Lung (tissue), 4 donors: Measurements from ENCODE around the gene CAMK2N1. TPM values are rescaled to one million over a fixed set of nuclear protein-coding genes. Genes with fewer than 3 reads are reported as not detected.

Experiments used
- polyA plus RNA-seq, 2 donors: library from polyadenylated mRNA; stranded (reverse); fragments of 200-250 nt; gene quantifications; one replicate each; pipeline ENCODE4 v1.2.1, GENCODE V29; 2013
- total RNA-seq, 2 donors: library from RNA; depleted of rRNA in 1 of 2; stranded (reverse); fragments of >200 nt in 1 of 2; gene quantifications; one replicate each; pipeline ENCODE4 v1.2.1, GENCODE V29; 2014 to 2021
- donor health status: Bipolar disorder and iron deficiency.
- donor health status: healthy.
- donor health status: DM: yes; HTN: yes; CAD: no.

The CAMK2N1 gene
- total and polyA plus RNA-seq, 4 donors: 6.5 to 44.3 (median 28.3) TPM

Other genes with a start within 250 kb of the CAMK2N1 start
- under 1 TPM; 0.31 to 0.40 TPM for gene VWA5B1, start 195.3 kb downstream of the CAMK2N1 start, total RNA-seq
- gene VWA5B1, start 195.3 kb downstream of the CAMK2N1 start, polyA plus RNA-seq: under 1 TPM; 0.02 to 0.22 TPM
- 10 to 100 TPM; 21.5 to 32.6 TPM for gene MUL1, start 21.9 kb upstream of the CAMK2N1 start, total RNA-seq
- 10 to 100 TPM in 1 of 2 donors, 1 to 10 TPM in 1; 6.0 to 27.7 TPM for gene MUL1, start 21.9 kb upstream of the CAMK2N1 start, polyA plus RNA-seq
- under 1 TPM; 0.37 to 0.67 TPM for gene FAM43B, start 66.4 kb upstream of the CAMK2N1 start, total RNA-seq
- under 1 TPM; 0.20 to 0.21 TPM for gene FAM43B, start 66.4 kb upstream of the CAMK2N1 start, polyA plus RNA-seq
- gene CDA, start 102.9 kb upstream of the CAMK2N1 start, total RNA-seq: 1 to 10 TPM in 1 of 2 donors, under 1 TPM in 1; 0.40 to 3.4 TPM
- 10 to 100 TPM in 1 of 2 donors, 1 to 10 TPM in 1; 3.3 to 47.5 TPM for gene CDA, start 102.9 kb upstream of the CAMK2N1 start, polyA plus RNA-seq
- 10 to 100 TPM; 42.5 to 45.4 TPM for gene PINK1, start 147.2 kb upstream of the CAMK2N1 start, total RNA-seq
- gene PINK1, start 147.2 kb upstream of the CAMK2N1 start, polyA plus RNA-seq: 10 to 100 TPM; 37.5 to 39.2 TPM
- gene DDOST, start 175.2 kb upstream of the CAMK2N1 start, total RNA-seq: 100 to 1,000 TPM; 121 to 286 TPM
- 100 to 1,000 TPM; 170 to 304 TPM for gene DDOST, start 175.2 kb upstream of the CAMK2N1 start, polyA plus RNA-seq
- gene KIF17, start 231.8 kb upstream of the CAMK2N1 start, total RNA-seq: 1 to 10 TPM; 6.3 to 9.6 TPM
- gene KIF17, start 231.8 kb upstream of the CAMK2N1 start, polyA plus RNA-seq: 1 to 10 TPM; 4.1 to 5.5 TPM
- under 1 TPM in 1 of 2 donors, not detected in 1; 0.52 TPM for gene SH2D5, start 246.5 kb upstream of the CAMK2N1 start, total RNA-seq
- gene SH2D5, start 246.5 kb upstream of the CAMK2N1 start, polyA plus RNA-seq: under 1 TPM; 0.37 to 0.93 TPM